Bronchial epithelial cell (primary cell): ENCODE data around the gene C22orf42. TPM values are rescaled to one million over a fixed set of nuclear protein-coding genes. Genes with fewer than 3 reads are reported as not detected.
A peak's percentile ranks its signal among the peaks of the same experiment; 100 is the strongest.
"Not testable (repeated sequence)": the region's sequence is repeated elsewhere in the genome, so short reads cannot be mapped to it uniquely, and the experiment has no call there.

Experiments
- DNase-seq: peaks from one replicate; pipeline ENCODE4 v3.0.0-alpha.2; 2010; ENCODE audit warnings: low read depth
- FAIRE-seq: peaks from 2 replicates; lab custom pipeline; 2011; peaks lifted over from hg19 to GRCh38; lab: Jason Lieb, UNC
- H3K27me3 ChIP-seq: 2 replicates; pipeline ENCODE4 v1.5.1; 2011; ENCODE audit warnings: low read length; ENCODE audit not compliant: control insufficient read depth, insufficient read depth
- H3K36me3 ChIP-seq: 2 replicates; pipeline ENCODE4 v1.5.1; 2011; ENCODE audit warnings: low read length; ENCODE audit not compliant: control insufficient read depth, insufficient read depth
- H3K4me3 ChIP-seq: 2 replicates; pipeline ENCODE4 v1.5.1; 2011; ENCODE audit warnings: mild to moderate bottlenecking, low read depth, low read length, control low read depth
- CTCF ChIP-seq: IDR thresholded peaks from 2 replicates; pipeline ENCODE4 v1.5.1; 2011; ENCODE audit warnings: mild to moderate bottlenecking, moderate library complexity, low read length, control low read depth, inconsistent platforms; ENCODE audit not compliant: insufficient read depth, severe bottlenecking
- total RNA-seq: library from RNA; depleted of rRNA; stranded (reverse); fragments of >200 nt; gene quantifications from 2 replicates; pipeline ENCODE4 v1.2.1, GENCODE V29; 2014

C22orf42 gene
- total RNA-seq, 1 donor from 2014 or later: not detected

GRCh38 chr22:32200752-32201151 is 41.6 kb upstream of the C22orf42 start:
- Histone ChIP-seq H3K4me3 (no peak overlapping the region), H3K27me3 (peaks cover 5% of the 10 kb centered on the region), H3K36me3 (no peaks in the 10 kb centered on the region)
- FAIRE-seq (no peak), DNase-seq (no peak)
- no peak for TF ChIP-seq CTCF

GRCh38 chr22:32199961-32200360 is 40.9 kb upstream of the C22orf42 start:
- no peak for TF ChIP-seq CTCF
- H3K27me3 ChIP-seq: peaks cover 5% of the 10 kb centered on the region
- DNase-seq: no peak
- FAIRE-seq: peak; percentile 92
- H3K36me3 ChIP-seq: no peaks in the 10 kb centered on the region
- H3K4me3 ChIP-seq: no peak overlapping the region

- Histone ChIP-seq H3K36me3 (no peaks in the 10 kb centered on the region), H3K4me3 (no peak overlapping the region), H3K27me3 (peaks cover 5% of the 10 kb centered on the region)
- FAIRE-seq (no peak), DNase-seq (no peak)
- TF ChIP-seq CTCF: no peak
Measured at GRCh38 chr22:32199341-32199740, 40.2 kb upstream of the C22orf42 start.

GRCh38 chr22:32197553-32198226 is 38.6 kb upstream of the C22orf42 start:
- peak; percentile 86 for FAIRE-seq
- H3K27me3 ChIP-seq, H3K4me3 ChIP-seq, DNase-seq, H3K36me3 ChIP-seq: not testable (repeated sequence)

- H3K27me3 ChIP-seq, H3K4me3 ChIP-seq, H3K36me3 ChIP-seq, DNase-seq, FAIRE-seq: not testable (repeated sequence)
Measured at GRCh38 chr22:32195900-32196299, 36.8 kb upstream of the C22orf42 start.

GRCh38 chr22:32193346-32193745 is 34.2 kb upstream of the C22orf42 start:
- H3K4me3 ChIP-seq, H3K36me3 ChIP-seq, DNase-seq, FAIRE-seq, H3K27me3 ChIP-seq: not testable (repeated sequence)

GRCh38 chr22:32191021-32191420 is 31.9 kb upstream of the C22orf42 start:
- DNase-seq, H3K36me3 ChIP-seq, H3K27me3 ChIP-seq, FAIRE-seq, H3K4me3 ChIP-seq: not testable (repeated sequence)

GRCh38 chr22:32185821-32186220 is 26.7 kb upstream of the C22orf42 start:
- no peak for DNase-seq
- FAIRE-seq: no peak
- H3K27me3 ChIP-seq: no peaks in the 10 kb centered on the region

More at GRCh38 chr22:32185821-32186220, 26.7 kb upstream of the C22orf42 start:
- Histone ChIP-seq H3K4me3 (no peak overlapping the region), H3K36me3 (no peaks in the 10 kb centered on the region)
- TF ChIP-seq CTCF: no peak
